GM19238 (cell line): ENCODE measurements around the gene BEX4.
"Not testable (repeated sequence)": the region's sequence is repeated elsewhere in the genome, so short reads cannot be mapped to it uniquely, and the experiment has no call there.

Source experiments
- DNase-seq: peaks from one replicate; pipeline ENCODE4 v3.0.0; 2011; ENCODE audit warnings: low spot score; ENCODE audit not compliant: insufficient read length

BEX4 gene, protein sequence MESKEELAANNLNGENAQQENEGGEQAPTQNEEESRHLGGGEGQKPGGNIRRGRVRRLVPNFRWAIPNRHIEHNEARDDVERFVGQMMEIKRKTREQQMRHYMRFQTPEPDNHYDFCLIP

GRCh38 chrX:103214870-103215424 lies at the start of gene BEX4:
BEX4 (plus strand) TSS chrX:103215108; CDS start chrX:103216154, 1,046 bp downstream.
- peak; percentile 32 for DNase-seq

DNA sequence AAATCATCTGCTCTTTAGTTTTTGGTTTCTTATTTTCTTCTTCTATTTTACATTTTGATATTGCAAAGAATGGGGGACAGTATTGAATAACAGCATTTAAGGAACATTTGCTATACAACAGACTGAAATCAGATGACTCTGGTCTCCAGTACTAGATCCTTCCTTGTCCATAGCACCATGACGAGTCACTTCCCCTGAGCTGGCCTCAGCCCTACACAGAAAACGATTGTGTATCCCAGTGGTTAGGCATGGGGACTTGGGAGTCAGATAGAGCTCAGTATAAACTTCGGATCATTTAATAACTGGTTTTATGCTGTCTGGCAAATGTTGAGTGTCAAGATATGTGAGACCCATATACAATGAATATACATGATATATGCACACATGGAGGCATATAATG lies 44.7 kb upstream of the BEX4 start:
- DNase-seq: no peak

- DNase-seq: no peak
These were observed 43.6 kb upstream of the BEX4 start for GRCh38 chrX:103171353-103171752.

DNA sequence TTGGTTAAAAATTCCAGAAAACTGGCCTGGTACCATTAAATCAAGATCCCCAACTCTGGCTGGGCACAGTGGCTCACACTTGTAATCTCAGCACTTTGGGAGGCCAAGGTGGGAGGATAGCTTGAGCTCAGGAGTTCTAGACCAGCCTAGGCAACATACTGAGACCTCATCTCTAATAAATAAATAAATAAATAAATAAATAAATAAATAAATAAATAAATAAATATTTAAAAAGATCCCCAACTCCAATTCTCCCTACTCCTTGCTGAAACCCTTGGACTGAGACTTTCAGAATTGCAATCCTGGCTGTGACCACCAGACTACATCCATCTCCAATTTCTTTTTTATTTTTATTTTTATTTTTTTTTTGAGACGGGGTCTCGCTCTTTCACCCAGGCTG lies 39.7 kb upstream of the BEX4 start:
- not testable (repeated sequence) for DNase-seq

DNA sequence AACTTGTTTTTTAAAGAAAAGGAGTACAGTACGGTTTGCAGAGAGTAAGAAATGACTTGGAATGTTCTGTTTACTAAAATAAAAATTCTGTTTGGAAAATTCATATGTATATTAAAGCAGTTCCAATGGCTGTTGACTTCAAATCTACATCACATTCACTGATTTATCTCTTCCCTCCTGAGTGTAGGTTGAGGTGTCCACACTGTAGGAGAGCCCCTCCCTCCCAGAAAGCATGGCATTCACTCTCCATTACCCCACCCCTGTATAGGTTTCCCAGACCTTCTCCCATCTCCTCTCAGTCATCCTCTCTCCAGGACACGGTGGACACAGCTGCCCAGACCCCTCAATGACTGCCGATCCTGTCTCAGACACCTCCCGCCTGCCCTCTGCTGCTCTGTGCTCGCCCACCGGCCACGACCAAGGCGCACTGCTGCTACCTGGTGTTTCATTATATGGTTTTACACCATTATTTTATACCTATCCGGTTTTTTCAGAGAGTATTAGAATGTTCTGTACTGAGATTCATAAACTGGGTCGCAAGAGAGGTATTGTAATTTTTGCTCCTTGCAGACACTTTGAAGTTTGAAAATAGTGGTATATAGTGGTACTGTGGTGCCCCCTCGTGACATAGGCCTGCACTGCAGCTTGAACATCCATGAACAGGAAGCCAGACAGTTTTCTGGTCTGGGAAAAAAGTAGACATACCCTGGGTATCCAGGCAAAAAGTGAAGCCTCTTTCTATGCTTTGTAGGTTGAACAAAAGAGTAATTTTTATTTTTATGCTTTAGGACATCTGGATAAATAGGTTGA lies 38.8 kb upstream of the BEX4 start:
- peak; percentile 26 for DNase-seq

DNA sequence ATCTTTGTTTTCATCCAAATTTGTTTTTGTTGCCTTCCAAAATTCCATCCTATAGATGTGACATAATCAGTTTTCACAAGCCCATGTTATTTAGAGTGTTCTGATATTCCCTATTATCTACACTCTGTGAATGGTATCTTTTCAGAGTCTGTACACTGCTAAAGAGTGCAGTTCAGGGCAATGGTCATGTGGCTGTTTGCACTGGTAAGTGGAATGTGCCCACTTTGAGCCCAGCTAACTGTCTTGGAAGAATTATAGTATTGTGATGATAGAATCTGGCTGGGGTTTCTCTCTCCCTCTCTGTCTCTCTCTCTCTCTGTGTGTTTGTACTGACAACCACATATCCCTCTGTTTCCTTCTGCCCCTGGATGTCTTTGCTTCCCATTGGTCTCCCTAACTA lies 37.4 kb upstream of the BEX4 start:
- DNase-seq: no peak

DNA sequence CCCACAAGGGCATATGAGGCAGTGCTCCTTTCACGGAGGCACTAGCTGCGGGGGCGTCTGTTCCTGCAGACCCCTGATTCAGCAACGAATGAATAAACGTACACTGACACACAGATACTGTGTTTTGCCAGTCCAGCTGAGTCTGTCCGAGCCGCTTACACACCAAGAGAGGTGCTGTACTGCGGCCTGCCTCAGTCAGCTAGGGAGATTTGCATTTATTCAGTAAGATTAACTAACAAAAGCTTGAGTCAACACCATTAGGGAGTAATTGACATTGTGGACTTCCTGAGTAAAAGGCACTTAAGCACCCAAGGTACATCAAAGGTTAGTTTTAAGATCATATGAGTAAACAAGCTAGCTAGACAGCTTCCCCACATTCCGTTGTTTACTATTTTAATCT lies 31.0 kb upstream of the BEX4 start:
- DNase-seq: no peak

DNA sequence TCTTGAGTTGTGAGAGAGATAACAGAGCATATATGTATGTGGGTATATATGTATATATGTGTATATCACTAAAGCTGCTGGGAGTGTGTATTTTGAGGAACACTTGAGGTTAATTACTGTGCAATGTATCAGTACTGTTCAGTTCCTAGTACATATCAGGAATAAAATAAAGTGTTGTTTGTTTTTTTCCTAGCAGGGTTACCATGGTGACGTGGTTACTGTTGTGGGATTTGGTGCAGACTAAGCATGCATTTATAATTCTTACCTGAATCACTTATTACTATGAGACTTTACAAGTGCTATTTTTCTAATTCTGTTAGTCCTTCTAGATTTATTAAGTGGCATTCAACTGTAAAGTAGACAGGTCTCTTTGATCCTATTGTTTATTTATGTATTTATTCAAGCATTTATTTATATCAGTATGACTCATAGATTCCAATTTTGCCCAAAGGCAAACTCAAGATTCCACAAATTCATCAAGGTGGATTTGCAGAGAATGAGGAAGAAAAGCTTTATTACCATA lies 26.9 kb upstream of the BEX4 start:
- DNase-seq: no peak

DNA sequence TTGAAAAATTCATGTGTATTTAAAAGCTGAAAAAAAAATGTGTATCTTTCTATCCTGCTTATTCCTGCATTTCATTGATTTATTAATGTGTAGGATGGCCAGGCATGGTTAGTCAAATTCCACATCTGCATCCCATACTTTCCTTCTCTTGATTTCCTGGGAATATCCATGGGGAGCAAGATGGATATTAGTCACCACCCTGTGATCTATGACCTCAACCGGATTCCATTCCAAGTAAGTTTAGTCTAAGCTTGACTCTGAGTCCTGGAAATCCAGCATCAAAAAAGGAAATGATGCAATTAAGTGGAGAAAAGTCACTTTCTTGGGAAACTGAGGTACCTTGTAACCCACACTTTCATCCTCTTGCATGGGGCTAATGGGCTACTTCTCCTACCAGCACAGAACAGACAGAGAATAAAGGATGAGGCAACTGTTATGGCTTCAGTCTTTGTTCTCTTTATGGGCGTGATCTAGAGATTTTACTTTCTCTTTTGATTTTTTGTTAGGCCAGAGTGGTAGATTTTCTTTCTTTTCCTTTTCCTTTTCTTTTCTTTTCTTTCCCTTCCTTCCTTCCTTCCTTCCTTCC lies 17.1 kb upstream of the BEX4 start:
- DNase-seq: no peak

GRCh38 chrX:103198668-103199067 lies 16.2 kb upstream of the BEX4 start:
- not testable (repeated sequence) for DNase-seq

GRCh38 chrX:103201041-103201440 lies 13.9 kb upstream of the BEX4 start:
- DNase-seq: no peak

- no peak for DNase-seq
These were observed 4.9 kb upstream of the BEX4 start for GRCh38 chrX:103210056-103210455.

DNA sequence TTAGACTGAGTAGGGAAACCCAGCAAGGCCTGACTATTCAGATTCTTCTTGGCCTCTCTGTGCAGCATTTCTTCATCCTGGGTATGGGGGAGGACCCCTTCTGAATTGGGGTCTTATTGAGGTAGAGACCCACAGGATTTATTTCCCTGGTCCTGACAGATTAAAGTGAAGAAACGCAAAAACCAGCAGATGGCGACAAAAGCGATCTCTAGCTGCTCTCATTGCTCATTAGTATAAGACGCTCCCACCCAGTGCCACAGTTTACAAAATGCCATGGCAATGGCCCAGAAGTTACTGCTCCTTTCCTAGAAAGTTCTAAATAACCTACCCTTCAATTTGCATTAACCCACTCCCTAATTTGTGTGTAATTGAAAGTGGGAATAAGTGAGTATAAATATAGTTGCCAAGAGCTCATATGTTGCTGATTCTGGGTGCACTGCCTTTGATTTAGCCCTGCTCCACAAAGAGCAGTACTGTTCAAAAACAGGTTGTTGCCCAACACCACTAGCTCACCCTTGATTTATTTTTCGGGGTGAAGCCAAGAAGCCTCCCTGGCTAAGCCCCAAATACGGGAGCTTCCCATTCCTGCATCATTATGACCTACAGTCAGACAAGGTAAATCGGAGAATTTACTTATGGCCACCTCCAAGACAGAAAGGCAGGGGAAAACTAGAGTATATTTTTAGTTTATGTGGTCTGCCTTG lies 3.7 kb upstream of the BEX4 start:
- DNase-seq: no peak

GRCh38 chrX:103212749-103213457 lies 2.0 kb upstream of the BEX4 start:
- no peak for DNase-seq

DNA sequence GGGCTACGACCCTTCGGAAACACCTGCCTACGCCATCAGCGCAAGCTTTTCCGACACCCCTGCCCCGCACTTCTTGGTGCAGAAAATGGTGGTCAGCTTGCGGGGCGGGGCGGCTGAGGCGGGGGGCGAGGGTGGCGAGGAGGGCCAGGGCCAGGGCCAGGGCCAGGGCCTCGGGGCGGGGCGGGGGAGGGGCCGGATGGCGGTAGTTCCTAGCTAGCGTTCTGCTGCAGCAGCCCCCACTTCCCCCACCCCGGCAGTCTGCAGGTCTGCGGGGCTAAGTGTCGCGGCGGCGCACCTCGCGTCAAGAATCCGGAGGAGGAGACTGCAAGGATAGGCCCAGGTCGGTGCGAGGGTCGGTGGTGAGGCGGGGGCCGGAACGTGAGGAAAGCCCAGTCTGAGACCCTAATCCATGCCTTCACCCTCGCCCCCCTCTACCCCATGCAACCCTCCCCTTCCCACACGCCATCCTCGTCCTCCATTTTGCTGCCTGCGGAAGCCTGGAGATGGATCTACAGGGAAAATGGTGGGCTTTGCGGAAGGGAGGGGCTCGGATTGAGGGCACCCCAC lies 600 bp downstream of the BEX4 start:
- DNase-seq: no peak

- DNase-seq: no peak
These were observed 5.8 kb downstream of the BEX4 start for GRCh38 chrX:103220511-103221323.

DNA sequence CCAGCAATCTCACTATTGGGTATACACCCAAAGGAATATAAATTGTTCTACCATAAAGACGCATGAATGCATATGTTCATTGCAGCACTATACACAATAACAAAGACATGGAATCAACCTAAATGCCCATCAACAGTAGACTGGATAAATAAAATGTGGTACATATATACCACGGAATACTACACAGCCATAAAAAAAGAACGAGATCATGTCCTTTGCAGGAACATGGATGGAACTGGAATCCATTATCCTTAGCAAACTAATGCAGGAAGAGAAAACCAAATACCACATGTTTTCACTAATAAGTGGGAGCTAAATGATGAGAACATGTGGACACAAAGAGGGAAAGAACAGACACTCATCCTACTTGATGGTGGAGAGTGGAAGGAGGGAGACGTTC lies 11.0 kb downstream of the BEX4 start:
- DNase-seq: not testable (repeated sequence)

DNA sequence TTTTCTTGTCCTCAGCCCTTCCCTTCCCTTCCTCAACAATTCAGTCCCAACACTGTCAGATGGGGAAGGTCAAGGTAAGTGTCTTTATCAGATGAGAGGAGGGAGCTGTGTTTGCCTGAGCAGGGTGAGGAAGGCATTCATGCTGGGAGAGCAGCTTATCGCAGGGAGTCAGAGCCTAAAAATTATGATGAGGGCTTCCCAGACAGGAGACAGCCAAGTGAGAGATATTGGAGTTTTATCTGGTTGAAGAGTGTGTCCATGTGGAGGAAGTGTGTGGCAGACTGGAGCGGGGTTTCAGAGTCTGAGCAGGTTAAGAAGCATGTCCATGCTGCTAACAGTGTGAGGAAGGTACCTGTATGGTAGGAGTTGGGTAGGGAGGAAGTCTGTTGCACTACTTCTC lies 18.4 kb downstream of the BEX4 start:
- DNase-seq: no peak

- DNase-seq: no peak
These were observed 20.0 kb downstream of the BEX4 start for GRCh38 chrX:103234869-103235268.

DNA sequence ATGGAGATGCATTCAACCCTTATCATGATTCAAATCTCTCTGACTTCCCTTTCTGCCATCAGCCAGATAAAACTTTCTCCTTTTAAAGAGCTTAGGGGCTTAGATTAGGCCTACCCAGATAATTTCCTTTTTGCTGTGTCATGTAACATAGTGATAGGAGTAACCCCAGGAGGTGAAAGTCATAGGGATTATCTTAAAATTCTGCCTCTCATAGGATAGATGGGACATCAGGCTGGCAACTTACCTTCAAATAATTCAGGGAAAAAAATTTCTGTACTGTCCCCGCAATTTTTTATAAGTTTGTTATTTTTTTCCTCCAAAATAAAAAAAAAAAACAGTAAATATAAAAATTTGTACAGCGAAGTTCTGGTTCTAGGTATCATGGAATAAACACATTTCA lies 20.7 kb downstream of the BEX4 start:
- not testable (repeated sequence) for DNase-seq
